HepG2 (cell line): ENCODE results near the gene ZNF558. TPM values are rescaled to one million over a fixed set of nuclear protein-coding genes. Genes with fewer than 3 reads are reported as not detected.

Experiments
- ATAC-seq: fragments of 200-7000 bp; cut with Tn5 transposase; 3 replicates; pipeline ENCODE4 v1.9.1; 2020; ENCODE audit warnings: mild to moderate bottlenecking, moderate library complexity
- BruUV-seq: library from RNA; stranded (reverse); fragments of 400-500 nt; replicated peaks from 2 replicates; lab custom pipeline; 2021; lab: Mats Ljungman, UMichigan
- CTCF ChIA-PET: fragments of 300-600 bp; formaldehyde crosslinking; extraction: SDS; loops from one replicate; lab custom pipeline; 2021; ENCODE audit warnings: low total read pairs, inconsistent platforms, low intra/inter-chr PET ratio; lab: Yijun Ruan, JAX
- POLR2A ChIA-PET: fragments of 350-600 bp; sonication (Branson Sonifier 250); formaldehyde crosslinking; loops from one replicate; lab custom pipeline; 2020; ENCODE audit warnings: antibody characterized with exemption, inconsistent platforms; lab: Yijun Ruan, JAX
- DNase-seq: peaks from one replicate; pipeline ENCODE4 v3.0.0-alpha.2; 2015; ENCODE audit warnings: low spot score
- FAIRE-seq: peaks from 3 replicates; lab custom pipeline; 2011; peaks lifted over from hg19 to GRCh38; lab: Jason Lieb, UNC
- H2AFZ ChIP-seq: one replicate; pipeline ENCODE4 v1.6.1; 2011; ENCODE audit warnings: low read length, inconsistent platforms
- H3K27ac ChIP-seq: fragments of 300-600 bp; 3 replicates; pipeline ENCODE4 v1.8.0; 2011; ENCODE audit warnings: mixed run types, mild to moderate bottlenecking, mixed read lengths, low read length, inconsistent platforms; ENCODE audit not compliant: insufficient read depth; ENCODE audit errors: extremely low read length
- H3K27me3 ChIP-seq, 2 experiments: fragments of 200-600 bp in 1 of 2; 2 replicates in 1 of 2; 3 replicates in 1 of 2; pipeline versions ENCODE4 v1.6.0 to v1.8.0; 2011; ENCODE audit warnings: low read length in 2 of 2, mild to moderate bottlenecking in 2 of 2, moderate library complexity in 2 of 2, inconsistent platforms in 1 of 2; ENCODE audit not compliant: insufficient read depth in 2 of 2, control insufficient read depth in 1 of 2
- H3K36me3 ChIP-seq, 2 experiments: fragments of 200-600 bp in 1 of 2; replicated peaks in 1 of 2; 2 replicates in 1 of 2; 3 replicates in 1 of 2; pipeline versions ENCODE4 v1.5.1 to v1.8.0; 2011; ENCODE audit warnings: low read length in 2 of 2, inconsistent platforms in 1 of 2; ENCODE audit not compliant: insufficient read depth in 2 of 2, control insufficient read depth in 1 of 2
- H3K4me1 ChIP-seq: 2 replicates; pipeline ENCODE4 v1.5.1; 2012; ENCODE audit warnings: low read length, inconsistent platforms; ENCODE audit not compliant: insufficient read depth
- H3K4me2 ChIP-seq: 2 replicates; pipeline ENCODE4 v1.6.0; 2011; ENCODE audit warnings: low read depth, low read length, inconsistent platforms
- H3K4me3 ChIP-seq, 3 experiments: fragments of 200-600 bp in 1 of 3; sonication (generic), shearing (Covaris generic) in 1 of 3; replicated peaks in 1 of 3; 2 replicates each; pipeline ENCODE4 v1.5.1; 2011 to 2016; ENCODE audit warnings: low read length in 3 of 3, inconsistent platforms in 2 of 3, low read depth in 2 of 3, mild to moderate bottlenecking in 2 of 3, control low read depth in 1 of 3, mixed read lengths in 1 of 3; ENCODE audit not compliant: insufficient read depth in 1 of 3
- H3K79me2 ChIP-seq: one replicate; pipeline ENCODE4 v1.6.1; 2011; ENCODE audit warnings: low read length, inconsistent platforms; ENCODE audit not compliant: insufficient read depth
- H3K9ac ChIP-seq: 2 replicates; pipeline ENCODE4 v1.6.0; 2011; ENCODE audit warnings: mild to moderate bottlenecking, low read depth, low read length, inconsistent platforms; ENCODE audit not compliant: insufficient read depth
- H3K9me3 ChIP-seq: 2 replicates; pipeline ENCODE4 v1.5.1; 2012; ENCODE audit warnings: mild to moderate bottlenecking, low read length
- H4K20me1 ChIP-seq: 2 replicates; pipeline ENCODE4 v1.6.0; 2011; ENCODE audit warnings: inconsistent platforms, mild to moderate bottlenecking, low read length, moderate library complexity; ENCODE audit not compliant: insufficient read depth
- HOXA3 ChIP-seq: sonication (generic); formaldehyde crosslinking; IDR thresholded peaks from 2 replicates; pipeline ENCODE4 v1.5.0; 2020; ENCODE audit warnings: missing genetic modification reagents
- KDM3A ChIP-seq: IDR thresholded peaks from 2 replicates; pipeline ENCODE4 v1.6.1; 2018; ENCODE audit warnings: low read depth, missing compliant biosample characterization
- NFIC ChIP-seq: IDR thresholded peaks from 2 replicates; pipeline ENCODE4 v1.6.1; 2012; ENCODE audit warnings: mild to moderate bottlenecking, low read length, inconsistent platforms
- STAG1 ChIP-seq: sonication (generic); formaldehyde crosslinking; IDR thresholded peaks from 2 replicates; pipeline ENCODE4 v1.4.0; 2020; ENCODE audit warnings: missing genetic modification reagents
- TARDBP ChIP-seq: sonication (generic); formaldehyde crosslinking; IDR thresholded peaks from 2 replicates; pipeline ENCODE4 v1.8.0; 2022; ENCODE audit warnings: mild to moderate bottlenecking, missing genetic modification reagents
- TBX3 ChIP-seq: fragments of 450-650 bp; IDR thresholded peaks from 2 replicates; pipeline ENCODE4 v1.6.1; 2017; ENCODE audit warnings: antibody characterized with exemption, mild to moderate bottlenecking, inconsistent platforms, borderline replicate concordance
- TSC22D2 ChIP-seq: sonication (generic); formaldehyde crosslinking; IDR thresholded peaks from 2 replicates; pipeline ENCODE4 v1.5.1; 2020; ENCODE audit warnings: missing genetic modification reagents, mild to moderate bottlenecking, borderline replicate concordance
- ZFX ChIP-seq: sonication (generic); formaldehyde crosslinking; IDR thresholded peaks from 2 replicates; pipeline ENCODE4 v1.4.0; 2020; ENCODE audit warnings: mild to moderate bottlenecking, low read depth, missing genetic modification reagents, moderate library complexity
- ZNF335 ChIP-seq: sonication (generic); formaldehyde crosslinking; IDR thresholded peaks from 2 replicates; pipeline ENCODE4 v1.4.0; 2020; ENCODE audit warnings: missing genetic modification reagents
- ZNF549 ChIP-seq: sonication (generic); formaldehyde crosslinking; IDR thresholded peaks from 2 replicates; pipeline ENCODE4 v1.5.0; 2020; ENCODE audit warnings: missing genetic modification reagents
- ZNF615 ChIP-seq: sonication (generic); formaldehyde crosslinking; IDR thresholded peaks from 2 replicates; pipeline ENCODE4 v1.5.0; 2020; ENCODE audit warnings: mild to moderate bottlenecking, missing genetic modification reagents, borderline replicate concordance
- WGBS: methylation state at CpG from one replicate; pipeline ENCODE4 v1.1.6; 2017; ENCODE audit warnings: low lambda C conversion rate; 5-methylcytosine and 5-hydroxymethylcytosine counted together
- in situ Hi-C: cut with HindIII; loops from 2 replicates; pipeline ENCODE4 v1.10.0; 2017; ENCODE audit warnings: low pct_unique_long_range_greater_than_20kb; ENCODE audit not compliant: extremely low pct_ligation_motif_present
- intact Hi-C: fragments of 100-400 bp; cut with micrococcal nuclease; formaldehyde crosslinking; loops from one replicate; pipeline ENCODE4 v1.10.0; 2022; ENCODE audit not compliant: unreplicated experiment
- polyA plus RNA-seq, 8 experiments: library from polyadenylated mRNA; depleted of rRNA in 3 of 8; stranded (reverse) in 7 of 8; unstranded in 1 of 8; fragments of >200 nt; fragmentation: Illumina TruSeq in 4 of 8; extraction: Trizol in 4 of 8; gene quantifications; 2 replicates each; pipeline versions ENCODE4 v1.2.1 to v1.2.3, GENCODE V29; 2011 to 2016; ENCODE audit warnings: low read depth in 4 of 8, missing spikeins in 1 of 8, mixed read lengths in 1 of 8; ENCODE audit not compliant: insufficient read depth in 1 of 8
- total RNA-seq, 5 experiments: library from RNA; depleted of rRNA; stranded (reverse); fragments of >200 nt; fragmentation: Illumina TruSeq; extraction: Trizol; gene quantifications; 2 replicates each; pipeline ENCODE4 v1.2.3, GENCODE V29; 2016; ENCODE audit warnings: low read depth in 1 of 5
- TF ChIP-seq, protein P1 (sequence below): sonication (generic); formaldehyde crosslinking; IDR thresholded peaks from 2 replicates; pipeline ENCODE4 v1.4.0; 2020; ENCODE audit warnings: missing genetic modification reagents
- TF ChIP-seq, protein P2 (sequence below): sonication (generic); formaldehyde crosslinking; IDR thresholded peaks from 2 replicates; pipeline ENCODE4 v1.4.0; 2020; ENCODE audit warnings: mild to moderate bottlenecking, missing genetic modification reagents
- TF ChIP-seq, protein P3 (sequence below): IDR thresholded peaks from 2 replicates; pipeline ENCODE4 v1.4.0; 2020; ENCODE audit warnings: mild to moderate bottlenecking, missing genetic modification reagents
- TF ChIP-seq, protein P4 (sequence below): sonication (generic); formaldehyde crosslinking; IDR thresholded peaks from 2 replicates; pipeline ENCODE4 v1.5.0; 2020; ENCODE audit warnings: missing genetic modification reagents

ZNF558 gene
- total and polyA plus RNA-seq, 2 of the 13 experiments (the other 11 are each of a cell fraction or from before 2014, with no cell fraction given): 9.5 to 10.8 TPM

DNA sequence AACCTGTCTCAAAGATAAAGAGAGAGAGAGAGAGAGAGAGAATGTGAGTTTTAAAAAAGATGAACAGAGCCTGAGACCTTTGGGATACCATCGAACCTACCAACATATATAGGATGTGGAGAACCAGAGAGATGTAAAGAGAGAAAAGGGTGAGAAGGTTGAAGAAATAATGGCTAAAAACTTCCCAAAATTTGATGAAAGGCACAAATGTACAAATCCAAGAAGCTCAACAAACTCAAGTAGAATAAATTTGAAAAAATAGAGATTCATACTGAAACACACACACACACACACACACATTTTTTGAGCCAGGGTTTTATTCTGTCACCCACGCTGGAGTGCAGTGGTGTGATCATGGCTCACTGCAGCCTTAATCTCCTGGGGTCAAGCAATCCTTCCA is 16.3 kb downstream of the ZNF558 start:
- no peak for ATAC-seq
- ChIA-PET CTCF (no interaction called here), POLR2A (no interaction called here)
- no peak overlapping the region for H3K4me3 ChIP-seq
- H3K9me3 ChIP-seq: peaks cover 96% of the 10 kb centered on the region
- BruUV-seq: no TSS peak
- H4K20me1 ChIP-seq: no peaks in the 10 kb centered on the region
- intact Hi-C loops (no loop called here), in situ Hi-C loops (no loop called here)
- FAIRE-seq: no peak
- 60% methylated on average over 2 of the region's 2 CpGs for WGBS
- H3K9ac ChIP-seq: no peak overlapping the region
- H3K27me3 ChIP-seq: no peaks in the 10 kb centered on the region
- no peak overlapping the region for H3K4me2 ChIP-seq
- no peak overlapping the region for H3K27ac ChIP-seq
- H3K4me1 ChIP-seq: no peaks in the 10 kb centered on the region
- H3K36me3 ChIP-seq: peaks cover 5 to 19% of the 10 kb centered on the region in 2 experiments; a peak in 3 of 5 replicates
- H2AFZ ChIP-seq: no peak overlapping the region
- H3K79me2 ChIP-seq: no peaks in the 10 kb centered on the region
- no peak for DNase-seq
- no peak for TF ChIP-seq TBX3
- TF ChIP-seq, protein P1, sequence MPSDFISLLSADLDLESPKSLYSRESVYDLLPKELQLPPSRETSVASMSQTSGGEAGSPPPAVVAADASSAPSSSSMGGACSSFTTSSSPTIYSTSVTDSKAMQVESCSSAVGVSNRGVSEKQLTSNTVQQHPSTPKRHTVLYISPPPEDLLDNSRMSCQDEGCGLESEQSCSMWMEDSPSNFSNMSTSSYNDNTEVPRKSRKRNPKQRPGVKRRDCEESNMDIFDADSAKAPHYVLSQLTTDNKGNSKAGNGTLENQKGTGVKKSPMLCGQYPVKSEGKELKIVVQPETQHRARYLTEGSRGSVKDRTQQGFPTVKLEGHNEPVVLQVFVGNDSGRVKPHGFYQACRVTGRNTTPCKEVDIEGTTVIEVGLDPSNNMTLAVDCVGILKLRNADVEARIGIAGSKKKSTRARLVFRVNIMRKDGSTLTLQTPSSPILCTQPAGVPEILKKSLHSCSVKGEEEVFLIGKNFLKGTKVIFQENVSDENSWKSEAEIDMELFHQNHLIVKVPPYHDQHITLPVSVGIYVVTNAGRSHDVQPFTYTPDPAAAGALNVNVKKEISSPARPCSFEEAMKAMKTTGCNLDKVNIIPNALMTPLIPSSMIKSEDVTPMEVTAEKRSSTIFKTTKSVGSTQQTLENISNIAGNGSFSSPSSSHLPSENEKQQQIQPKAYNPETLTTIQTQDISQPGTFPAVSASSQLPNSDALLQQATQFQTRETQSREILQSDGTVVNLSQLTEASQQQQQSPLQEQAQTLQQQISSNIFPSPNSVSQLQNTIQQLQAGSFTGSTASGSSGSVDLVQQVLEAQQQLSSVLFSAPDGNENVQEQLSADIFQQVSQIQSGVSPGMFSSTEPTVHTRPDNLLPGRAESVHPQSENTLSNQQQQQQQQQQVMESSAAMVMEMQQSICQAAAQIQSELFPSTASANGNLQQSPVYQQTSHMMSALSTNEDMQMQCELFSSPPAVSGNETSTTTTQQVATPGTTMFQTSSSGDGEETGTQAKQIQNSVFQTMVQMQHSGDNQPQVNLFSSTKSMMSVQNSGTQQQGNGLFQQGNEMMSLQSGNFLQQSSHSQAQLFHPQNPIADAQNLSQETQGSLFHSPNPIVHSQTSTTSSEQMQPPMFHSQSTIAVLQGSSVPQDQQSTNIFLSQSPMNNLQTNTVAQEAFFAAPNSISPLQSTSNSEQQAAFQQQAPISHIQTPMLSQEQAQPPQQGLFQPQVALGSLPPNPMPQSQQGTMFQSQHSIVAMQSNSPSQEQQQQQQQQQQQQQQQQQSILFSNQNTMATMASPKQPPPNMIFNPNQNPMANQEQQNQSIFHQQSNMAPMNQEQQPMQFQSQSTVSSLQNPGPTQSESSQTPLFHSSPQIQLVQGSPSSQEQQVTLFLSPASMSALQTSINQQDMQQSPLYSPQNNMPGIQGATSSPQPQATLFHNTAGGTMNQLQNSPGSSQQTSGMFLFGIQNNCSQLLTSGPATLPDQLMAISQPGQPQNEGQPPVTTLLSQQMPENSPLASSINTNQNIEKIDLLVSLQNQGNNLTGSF (CRISPR knock-in tag): no peak
- TF ChIP-seq ZNF549 (CRISPR knock-in tag): no peak
- TF ChIP-seq KDM3A (CRISPR knock-in tag): no peak
- TF ChIP-seq STAG1 (CRISPR knock-in tag): no peak
- TF ChIP-seq ZFX (CRISPR knock-in tag): no peak
- no peak for TF ChIP-seq ZNF335 (CRISPR knock-in tag)
- TF ChIP-seq TSC22D2 (CRISPR knock-in tag): no peak
- TF ChIP-seq, protein P2, sequence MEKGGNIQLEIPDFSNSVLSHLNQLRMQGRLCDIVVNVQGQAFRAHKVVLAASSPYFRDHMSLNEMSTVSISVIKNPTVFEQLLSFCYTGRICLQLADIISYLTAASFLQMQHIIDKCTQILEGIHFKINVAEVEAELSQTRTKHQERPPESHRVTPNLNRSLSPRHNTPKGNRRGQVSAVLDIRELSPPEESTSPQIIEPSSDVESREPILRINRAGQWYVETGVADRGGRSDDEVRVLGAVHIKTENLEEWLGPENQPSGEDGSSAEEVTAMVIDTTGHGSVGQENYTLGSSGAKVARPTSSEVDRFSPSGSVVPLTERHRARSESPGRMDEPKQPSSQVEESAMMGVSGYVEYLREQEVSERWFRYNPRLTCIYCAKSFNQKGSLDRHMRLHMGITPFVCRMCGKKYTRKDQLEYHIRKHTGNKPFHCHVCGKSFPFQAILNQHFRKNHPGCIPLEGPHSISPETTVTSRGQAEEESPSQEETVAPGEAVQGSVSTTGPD: no peak
- no peak for TF ChIP-seq TARDBP (CRISPR knock-in tag)
- no peak for TF ChIP-seq ZNF615 (CRISPR knock-in tag)
- TF ChIP-seq, protein P3, sequence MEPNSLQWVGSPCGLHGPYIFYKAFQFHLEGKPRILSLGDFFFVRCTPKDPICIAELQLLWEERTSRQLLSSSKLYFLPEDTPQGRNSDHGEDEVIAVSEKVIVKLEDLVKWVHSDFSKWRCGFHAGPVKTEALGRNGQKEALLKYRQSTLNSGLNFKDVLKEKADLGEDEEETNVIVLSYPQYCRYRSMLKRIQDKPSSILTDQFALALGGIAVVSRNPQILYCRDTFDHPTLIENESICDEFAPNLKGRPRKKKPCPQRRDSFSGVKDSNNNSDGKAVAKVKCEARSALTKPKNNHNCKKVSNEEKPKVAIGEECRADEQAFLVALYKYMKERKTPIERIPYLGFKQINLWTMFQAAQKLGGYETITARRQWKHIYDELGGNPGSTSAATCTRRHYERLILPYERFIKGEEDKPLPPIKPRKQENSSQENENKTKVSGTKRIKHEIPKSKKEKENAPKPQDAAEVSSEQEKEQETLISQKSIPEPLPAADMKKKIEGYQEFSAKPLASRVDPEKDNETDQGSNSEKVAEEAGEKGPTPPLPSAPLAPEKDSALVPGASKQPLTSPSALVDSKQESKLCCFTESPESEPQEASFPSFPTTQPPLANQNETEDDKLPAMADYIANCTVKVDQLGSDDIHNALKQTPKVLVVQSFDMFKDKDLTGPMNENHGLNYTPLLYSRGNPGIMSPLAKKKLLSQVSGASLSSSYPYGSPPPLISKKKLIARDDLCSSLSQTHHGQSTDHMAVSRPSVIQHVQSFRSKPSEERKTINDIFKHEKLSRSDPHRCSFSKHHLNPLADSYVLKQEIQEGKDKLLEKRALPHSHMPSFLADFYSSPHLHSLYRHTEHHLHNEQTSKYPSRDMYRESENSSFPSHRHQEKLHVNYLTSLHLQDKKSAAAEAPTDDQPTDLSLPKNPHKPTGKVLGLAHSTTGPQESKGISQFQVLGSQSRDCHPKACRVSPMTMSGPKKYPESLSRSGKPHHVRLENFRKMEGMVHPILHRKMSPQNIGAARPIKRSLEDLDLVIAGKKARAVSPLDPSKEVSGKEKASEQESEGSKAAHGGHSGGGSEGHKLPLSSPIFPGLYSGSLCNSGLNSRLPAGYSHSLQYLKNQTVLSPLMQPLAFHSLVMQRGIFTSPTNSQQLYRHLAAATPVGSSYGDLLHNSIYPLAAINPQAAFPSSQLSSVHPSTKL: no peak
- TF ChIP-seq, protein P4, sequence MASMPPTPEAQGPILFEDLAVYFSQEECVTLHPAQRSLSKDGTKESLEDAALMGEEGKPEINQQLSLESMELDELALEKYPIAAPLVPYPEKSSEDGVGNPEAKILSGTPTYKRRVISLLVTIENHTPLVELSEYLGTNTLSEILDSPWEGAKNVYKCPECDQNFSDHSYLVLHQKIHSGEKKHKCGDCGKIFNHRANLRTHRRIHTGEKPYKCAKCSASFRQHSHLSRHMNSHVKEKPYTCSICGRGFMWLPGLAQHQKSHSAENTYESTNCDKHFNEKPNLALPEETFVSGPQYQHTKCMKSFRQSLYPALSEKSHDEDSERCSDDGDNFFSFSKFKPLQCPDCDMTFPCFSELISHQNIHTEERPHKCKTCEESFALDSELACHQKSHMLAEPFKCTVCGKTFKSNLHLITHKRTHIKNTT (CRISPR knock-in tag): no peak
- TF ChIP-seq NFIC: no peak
- no peak for TF ChIP-seq HOXA3
